Measurements from ENCODE around the gene SCYGR6.

The SCYGR6 gene

GRCh38 chr2:227687189-227687588 lies 37.4 kb downstream of the SCYGR6 start:
- DNase-seq (ENCODE audit: extremely low read depth, insufficient read length), result no peak
- TF ChIP-seq CTCF (IDR thresholded peaks at IDR 0.05; ENCODE audit: insufficient read depth, low read length, poor library complexity, severe bottlenecking), result no peak
- no peaks in the 10 kb centered on the region for H3K36me3 ChIP-seq (ENCODE audit: control insufficient read depth, insufficient read depth, low read length)
- H3K27me3 ChIP-seq (replicated peaks; ENCODE audit: control insufficient read depth, insufficient read depth, low read length), result no peaks in the 10 kb centered on the region; the same call in 1 of the 2 replicates
- H3K4me3 ChIP-seq (replicated peaks; ENCODE audit: low read depth, low read length), result no peak overlapping the region

- no peak for DNase-seq (ENCODE audit: extremely low read depth, insufficient read length)
- no peak for TF ChIP-seq CTCF (IDR thresholded peaks at IDR 0.05; ENCODE audit: insufficient read depth, low read length, poor library complexity, severe bottlenecking)
- H3K4me3 ChIP-seq (replicated peaks; ENCODE audit: low read depth, low read length), result no peak overlapping the region
- no peaks in the 10 kb centered on the region for H3K36me3 ChIP-seq (ENCODE audit: control insufficient read depth, insufficient read depth, low read length)
- H3K27me3 ChIP-seq (replicated peaks; ENCODE audit: control insufficient read depth, insufficient read depth, low read length), result no peaks in the 10 kb centered on the region; the same call in 1 of the 2 replicates
Observed at GRCh38 chr2:227684258-227684657, 40.3 kb downstream of the SCYGR6 start.

DNA sequence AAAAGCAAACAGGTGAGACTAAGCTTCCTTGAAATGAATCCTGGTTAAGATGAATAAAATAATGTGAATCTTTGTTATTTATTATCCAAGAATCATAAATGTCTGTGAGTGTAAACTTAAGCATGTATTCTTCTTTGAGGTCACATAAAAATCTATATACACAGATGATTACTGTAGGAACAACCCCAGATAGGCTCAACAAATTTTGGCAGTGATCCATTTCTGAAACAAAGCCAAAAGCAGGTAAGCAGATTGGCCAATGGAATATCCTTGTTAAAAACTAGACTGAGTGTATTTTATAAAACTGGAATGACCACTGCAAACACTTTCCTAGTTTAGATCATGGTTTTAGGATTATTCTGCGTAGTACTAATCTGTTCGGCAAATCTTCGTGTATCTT lies 46.6 kb downstream of the SCYGR6 start:
- Histone ChIP-seq H3K4me3 (replicated peaks; ENCODE audit: low read depth, low read length) (no peak overlapping the region), H3K36me3 (ENCODE audit: control insufficient read depth, insufficient read depth, low read length) (no peaks in the 10 kb centered on the region), H3K27me3 (replicated peaks; ENCODE audit: control insufficient read depth, insufficient read depth, low read length) (no peaks in the 10 kb centered on the region)
- DNase-seq (ENCODE audit: extremely low read depth, insufficient read length), result no peak
- TF ChIP-seq CTCF (IDR thresholded peaks at IDR 0.05; ENCODE audit: insufficient read depth, low read length, poor library complexity, severe bottlenecking), result no peak

DNA sequence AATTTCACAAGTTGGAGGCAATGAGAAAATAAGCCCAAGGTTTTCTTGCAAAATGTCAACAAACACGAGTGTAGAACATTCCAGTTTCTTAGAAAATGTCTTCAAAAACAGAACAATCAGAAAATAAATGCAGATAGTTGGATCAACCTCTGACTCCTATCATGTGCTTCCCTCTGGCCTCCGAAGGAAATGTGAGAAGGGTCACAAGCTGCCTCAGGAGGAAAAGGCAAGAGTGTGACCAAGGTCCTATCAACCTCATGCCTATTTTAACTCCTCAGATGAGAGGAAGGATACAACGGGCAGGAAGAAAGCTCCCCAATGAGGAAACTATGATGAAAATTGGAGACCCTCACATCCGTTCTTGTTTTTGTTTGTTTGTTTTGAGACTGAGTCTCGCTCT lies 50.1 kb downstream of the SCYGR6 start:
- Histone ChIP-seq H3K27me3 (replicated peaks; ENCODE audit: control insufficient read depth, insufficient read depth, low read length) (no peaks in the 10 kb centered on the region), H3K4me3 (replicated peaks; ENCODE audit: low read depth, low read length) (no peak overlapping the region), H3K36me3 (ENCODE audit: control insufficient read depth, insufficient read depth, low read length) (no peaks in the 10 kb centered on the region)
- no peak for DNase-seq (ENCODE audit: extremely low read depth, insufficient read length)
- no peak for TF ChIP-seq CTCF (IDR thresholded peaks at IDR 0.05; ENCODE audit: insufficient read depth, low read length, poor library complexity, severe bottlenecking)
